Measurements from ENCODE around the gene TLK2.
"Not testable (repeated sequence)": the region's sequence is repeated elsewhere in the genome, so short reads cannot be mapped to it uniquely, and the experiment has no call there.

TLK2 gene

GRCh38 chr17:62573480-62574117 lies 95.0 kb downstream of the TLK2 start:
- Histone ChIP-seq H3K27ac (ENCODE audit: low read depth, low read length) (no peak overlapping the region), H3K27me3 (ENCODE audit: control insufficient read depth, insufficient read depth, low read length) (no peaks in the 10 kb centered on the region), H3K4me1 (ENCODE audit: control insufficient read depth, insufficient read depth, low read length) (no peaks in the 10 kb centered on the region), H3K36me3 (ENCODE audit: control insufficient read depth, insufficient read depth, low read length) (peaks cover 4% of the 10 kb centered on the region), H3K4me3 (ENCODE audit: low read length) (no peak overlapping the region), H3K9ac (ENCODE audit: low read length) (no peak overlapping the region)

- no peak overlapping the region for H3K9ac ChIP-seq (ENCODE audit: low read length)
- no peaks in the 10 kb centered on the region for H3K4me1 ChIP-seq (ENCODE audit: control insufficient read depth, insufficient read depth, low read length)
- H3K27ac ChIP-seq (ENCODE audit: low read depth, low read length), result no peak overlapping the region
- no peak overlapping the region for H3K4me3 ChIP-seq (ENCODE audit: low read length)
- no peaks in the 10 kb centered on the region for H3K27me3 ChIP-seq (ENCODE audit: control insufficient read depth, insufficient read depth, low read length)
- peaks cover 4% of the 10 kb centered on the region for H3K36me3 ChIP-seq (ENCODE audit: control insufficient read depth, insufficient read depth, low read length)
These were observed 97.8 kb downstream of the TLK2 start for GRCh38 chr17:62576382-62576781.

- no peaks in the 10 kb centered on the region for H3K27me3 ChIP-seq (ENCODE audit: control insufficient read depth, insufficient read depth, low read length)
- H3K4me3 ChIP-seq (ENCODE audit: low read length), result no peak overlapping the region
- no peak overlapping the region for H3K27ac ChIP-seq (ENCODE audit: low read depth, low read length)
- no peaks in the 10 kb centered on the region for H3K4me1 ChIP-seq (ENCODE audit: control insufficient read depth, insufficient read depth, low read length)
- peaks cover 4% of the 10 kb centered on the region for H3K36me3 ChIP-seq (ENCODE audit: control insufficient read depth, insufficient read depth, low read length)
- H3K9ac ChIP-seq (ENCODE audit: low read length), result no peak overlapping the region
These were observed 100.3 kb downstream of the TLK2 start for GRCh38 chr17:62578757-62579487.

- Histone ChIP-seq H3K36me3 (ENCODE audit: control insufficient read depth, insufficient read depth, low read length) (peaks cover 7% of the 10 kb centered on the region), H3K9ac (ENCODE audit: low read length) (no peak overlapping the region), H3K27ac (ENCODE audit: low read depth, low read length) (no peak overlapping the region), H3K4me3 (ENCODE audit: low read length) (no peak overlapping the region), H3K27me3 (ENCODE audit: control insufficient read depth, insufficient read depth, low read length) (no peaks in the 10 kb centered on the region), H3K4me1 (ENCODE audit: control insufficient read depth, insufficient read depth, low read length) (no peaks in the 10 kb centered on the region)
These were observed 102.3 kb downstream of the TLK2 start for GRCh38 chr17:62580947-62581346.

GRCh38 chr17:62581764-62582163 lies 103.1 kb downstream of the TLK2 start:
- Histone ChIP-seq H3K4me3 (ENCODE audit: low read length) (no peak overlapping the region), H3K36me3 (ENCODE audit: control insufficient read depth, insufficient read depth, low read length) (peaks cover 5% of the 10 kb centered on the region), H3K4me1 (ENCODE audit: control insufficient read depth, insufficient read depth, low read length) (no peaks in the 10 kb centered on the region), H3K27me3 (ENCODE audit: control insufficient read depth, insufficient read depth, low read length) (no peaks in the 10 kb centered on the region), H3K27ac (ENCODE audit: low read depth, low read length) (no peak overlapping the region), H3K9ac (ENCODE audit: low read length) (no peak overlapping the region)

GRCh38 chr17:62587554-62587953 lies 108.9 kb downstream of the TLK2 start:
- Histone ChIP-seq H3K27ac (ENCODE audit: low read depth, low read length) (no peak overlapping the region), H3K4me1 (ENCODE audit: control insufficient read depth, insufficient read depth, low read length) (no peaks in the 10 kb centered on the region), H3K36me3 (ENCODE audit: control insufficient read depth, insufficient read depth, low read length) (peaks cover 3% of the 10 kb centered on the region), H3K27me3 (ENCODE audit: control insufficient read depth, insufficient read depth, low read length) (no peaks in the 10 kb centered on the region), H3K9ac (ENCODE audit: low read length) (no peak overlapping the region), H3K4me3 (ENCODE audit: low read length) (no peak overlapping the region)

GRCh38 chr17:62588109-62588508 lies 109.5 kb downstream of the TLK2 start:
- Histone ChIP-seq H3K36me3 (ENCODE audit: control insufficient read depth, insufficient read depth, low read length) (peaks cover 3% of the 10 kb centered on the region), H3K9ac (ENCODE audit: low read length) (no peak overlapping the region), H3K27ac (ENCODE audit: low read depth, low read length) (no peak overlapping the region)

GRCh38 chr17:62591333-62591732 lies 112.7 kb downstream of the TLK2 start:
- Histone ChIP-seq H3K4me3 (ENCODE audit: low read length) (no peak overlapping the region), H3K36me3 (ENCODE audit: control insufficient read depth, insufficient read depth, low read length) (peaks cover 5% of the 10 kb centered on the region), H3K4me1 (ENCODE audit: control insufficient read depth, insufficient read depth, low read length) (no peaks in the 10 kb centered on the region), H3K27me3 (ENCODE audit: control insufficient read depth, insufficient read depth, low read length) (no peaks in the 10 kb centered on the region), H3K27ac (ENCODE audit: low read depth, low read length) (no peak overlapping the region), H3K9ac (ENCODE audit: low read length) (no peak overlapping the region)

More at GRCh38 chr17:62588109-62588508, 109.5 kb downstream of the TLK2 start:
- Histone ChIP-seq H3K27me3 (ENCODE audit: control insufficient read depth, insufficient read depth, low read length) (no peaks in the 10 kb centered on the region), H3K4me1 (ENCODE audit: control insufficient read depth, insufficient read depth, low read length) (no peaks in the 10 kb centered on the region), H3K4me3 (ENCODE audit: low read length) (no peak overlapping the region)

- H3K9ac ChIP-seq (ENCODE audit: low read length); H3K4me3 ChIP-seq (ENCODE audit: low read length); H3K27me3 ChIP-seq (ENCODE audit: control insufficient read depth, insufficient read depth, low read length); H3K36me3 ChIP-seq (ENCODE audit: control insufficient read depth, insufficient read depth, low read length); H3K27ac ChIP-seq (ENCODE audit: low read depth, low read length); H3K4me1 ChIP-seq (ENCODE audit: control insufficient read depth, insufficient read depth, low read length): not testable (repeated sequence)
These were observed 113.2 kb downstream of the TLK2 start for GRCh38 chr17:62591822-62592221.

GRCh38 chr17:62592341-62593099 lies 113.9 kb downstream of the TLK2 start:
- H3K4me3 ChIP-seq (ENCODE audit: low read length), result no peak overlapping the region
- no peaks in the 10 kb centered on the region for H3K27me3 ChIP-seq (ENCODE audit: control insufficient read depth, insufficient read depth, low read length)
- no peak overlapping the region for H3K9ac ChIP-seq (ENCODE audit: low read length)
- no peak overlapping the region for H3K27ac ChIP-seq (ENCODE audit: low read depth, low read length)
- H3K4me1 ChIP-seq (ENCODE audit: control insufficient read depth, insufficient read depth, low read length), result no peaks in the 10 kb centered on the region
- H3K36me3 ChIP-seq (ENCODE audit: control insufficient read depth, insufficient read depth, low read length), result peaks cover 14% of the 10 kb centered on the region

GRCh38 chr17:62595484-62595883 lies 116.9 kb downstream of the TLK2 start:
- Histone ChIP-seq H3K27ac (ENCODE audit: low read depth, low read length) (no peak overlapping the region), H3K4me1 (ENCODE audit: control insufficient read depth, insufficient read depth, low read length) (no peaks in the 10 kb centered on the region), H3K36me3 (ENCODE audit: control insufficient read depth, insufficient read depth, low read length) (peaks cover 22% of the 10 kb centered on the region), H3K4me3 (ENCODE audit: low read length) (no peak overlapping the region), H3K27me3 (ENCODE audit: control insufficient read depth, insufficient read depth, low read length) (no peaks in the 10 kb centered on the region), H3K9ac (ENCODE audit: low read length) (no peak overlapping the region)

GRCh38 chr17:62596662-62597061 lies 118.0 kb downstream of the TLK2 start:
- H3K9ac ChIP-seq (ENCODE audit: low read length), result no peak overlapping the region
- no peaks in the 10 kb centered on the region for H3K4me1 ChIP-seq (ENCODE audit: control insufficient read depth, insufficient read depth, low read length)
- no peaks in the 10 kb centered on the region for H3K27me3 ChIP-seq (ENCODE audit: control insufficient read depth, insufficient read depth, low read length)
- H3K27ac ChIP-seq (ENCODE audit: low read depth, low read length), result no peak overlapping the region
- H3K4me3 ChIP-seq (ENCODE audit: low read length), result no peak overlapping the region
- peaks cover 24% of the 10 kb centered on the region for H3K36me3 ChIP-seq (ENCODE audit: control insufficient read depth, insufficient read depth, low read length)

Measured in rectal smooth muscle tissue (tissue), 1 donor.